A204.1 (cell line): ENCODE data around the gene PDPK1.
"Not testable (repeated sequence)": the region's sequence is repeated elsewhere in the genome, so short reads cannot be mapped to it uniquely, and the experiment has no call there.

Source experiments
- FAIRE-seq: peaks from 2 replicates; lab custom pipeline; 2012; peaks lifted over from hg19 to GRCh38; lab: Jason Lieb, UNC

Gene PDPK1

DNA sequence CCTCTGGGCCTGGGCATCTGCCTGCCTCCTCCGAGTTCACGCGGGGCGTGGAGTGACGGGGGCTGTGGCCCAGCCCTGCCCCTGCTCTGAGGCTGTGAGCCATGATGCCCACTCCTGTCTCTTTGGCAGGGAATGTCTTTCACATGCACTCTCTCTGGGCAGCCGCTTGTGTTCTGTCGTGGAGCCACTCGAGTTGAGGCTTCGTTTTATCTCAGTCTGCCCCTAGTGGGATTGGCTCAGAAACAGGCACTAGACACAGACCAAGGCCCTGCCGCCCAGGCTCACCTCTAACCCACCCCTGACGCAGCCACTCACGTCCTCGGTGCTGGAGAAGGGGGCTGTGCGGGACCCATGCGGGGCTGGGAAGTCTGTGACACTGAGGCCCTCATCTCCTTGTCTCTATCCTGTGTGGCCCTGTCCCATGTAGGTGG lies 77.0 kb downstream of the PDPK1 start:
- FAIRE-seq: no peak

DNA sequence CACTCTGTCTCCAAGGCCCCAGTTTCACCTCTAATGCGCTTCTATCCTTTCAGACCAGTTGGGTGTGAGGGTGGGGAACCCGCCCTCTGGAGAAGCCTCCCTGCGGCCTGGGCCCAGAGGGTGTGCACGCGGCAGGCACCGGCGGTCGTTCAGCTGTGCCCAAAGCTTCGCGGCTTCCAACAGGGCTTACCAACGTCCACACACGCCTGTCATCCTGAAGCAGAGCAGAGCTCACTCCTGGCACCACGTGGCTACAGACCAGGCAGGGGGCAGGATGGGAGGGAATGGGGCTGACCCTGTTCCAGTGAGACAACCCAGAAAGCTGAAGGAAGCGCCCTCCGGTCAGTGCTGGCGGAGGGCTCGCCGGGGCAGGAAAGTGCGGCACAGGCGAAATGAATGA lies 81.1 kb downstream of the PDPK1 start:
- not testable (repeated sequence) for FAIRE-seq

DNA sequence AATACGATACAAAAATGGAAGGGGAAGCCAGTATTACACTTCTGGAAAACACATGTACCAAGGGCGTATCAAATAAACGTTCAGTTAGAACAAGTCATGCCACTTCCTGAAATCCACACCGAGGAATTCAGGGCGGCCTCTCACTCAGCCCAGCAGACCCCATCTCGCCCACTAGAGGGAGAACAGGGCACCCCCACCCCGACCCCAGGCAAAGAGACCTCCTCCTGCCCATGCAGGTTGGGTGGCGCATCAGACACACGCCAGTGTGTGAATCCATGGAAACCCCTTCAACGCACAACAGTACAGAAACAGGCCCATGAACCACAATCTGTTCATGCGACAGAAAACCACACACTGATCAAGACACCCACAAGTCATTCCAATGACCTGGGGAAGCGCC lies 81.8 kb downstream of the PDPK1 start:
- FAIRE-seq: not testable (repeated sequence)

DNA sequence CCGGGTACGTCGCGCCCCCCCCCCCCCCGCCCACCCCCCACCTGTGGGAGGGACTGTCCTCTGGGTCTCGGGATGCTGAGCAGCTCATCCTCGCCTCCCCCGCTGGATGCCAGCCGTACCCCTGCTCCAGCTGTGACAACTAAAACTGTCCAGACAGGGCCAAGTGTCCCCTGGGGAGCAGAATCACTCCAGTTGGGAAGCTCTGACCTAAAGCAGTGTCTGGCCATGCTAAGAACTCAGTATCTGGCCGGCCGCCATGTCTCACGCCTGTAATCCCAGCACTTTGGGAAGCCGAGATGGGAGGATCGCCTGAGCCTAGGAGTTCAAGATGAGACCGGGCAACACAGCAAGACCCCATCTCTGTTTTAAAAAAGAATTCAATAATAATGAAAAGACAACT lies 83.0 kb downstream of the PDPK1 start:
- not testable (repeated sequence) for FAIRE-seq

DNA sequence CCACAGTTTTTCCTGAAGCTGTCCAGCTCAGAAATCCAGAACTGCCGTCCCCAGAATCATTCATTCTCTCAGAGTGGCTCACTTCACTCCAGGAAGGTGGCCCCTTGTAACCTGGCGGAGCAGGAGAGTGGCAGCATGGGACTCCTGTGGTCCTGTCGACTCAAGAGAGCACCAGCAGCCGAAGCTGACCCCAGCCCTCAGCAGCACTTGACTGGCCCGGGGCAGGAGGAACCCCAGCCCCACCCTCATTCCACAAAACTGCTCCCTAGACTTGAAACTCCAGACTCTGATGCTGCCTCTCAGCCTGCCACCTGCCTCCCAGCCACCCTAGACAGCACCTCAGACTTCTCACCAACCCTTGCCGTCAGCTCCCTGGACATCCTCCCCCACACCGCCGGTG lies 83.6 kb downstream of the PDPK1 start:
- FAIRE-seq: not testable (repeated sequence)

DNA sequence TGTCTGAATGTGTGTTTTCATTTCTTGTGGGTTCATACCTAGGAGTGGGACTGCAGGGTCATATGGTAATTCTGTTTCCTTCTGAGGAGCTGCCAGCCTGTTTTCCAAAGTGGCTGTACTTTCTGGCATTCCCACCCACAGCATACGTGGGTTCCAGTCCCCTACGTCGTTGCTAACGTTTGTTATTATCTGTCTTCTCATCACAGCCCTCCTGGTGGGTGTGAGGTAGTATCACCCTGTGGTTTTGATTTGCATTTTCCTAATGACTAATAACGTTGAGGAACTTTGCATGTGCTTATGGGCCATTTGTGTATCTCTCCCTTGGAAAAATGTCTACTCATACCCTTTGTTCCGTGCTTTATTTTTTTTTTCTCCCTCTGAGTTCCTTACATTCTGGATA lies 89.3 kb downstream of the PDPK1 start:
- not testable (repeated sequence) for FAIRE-seq

DNA sequence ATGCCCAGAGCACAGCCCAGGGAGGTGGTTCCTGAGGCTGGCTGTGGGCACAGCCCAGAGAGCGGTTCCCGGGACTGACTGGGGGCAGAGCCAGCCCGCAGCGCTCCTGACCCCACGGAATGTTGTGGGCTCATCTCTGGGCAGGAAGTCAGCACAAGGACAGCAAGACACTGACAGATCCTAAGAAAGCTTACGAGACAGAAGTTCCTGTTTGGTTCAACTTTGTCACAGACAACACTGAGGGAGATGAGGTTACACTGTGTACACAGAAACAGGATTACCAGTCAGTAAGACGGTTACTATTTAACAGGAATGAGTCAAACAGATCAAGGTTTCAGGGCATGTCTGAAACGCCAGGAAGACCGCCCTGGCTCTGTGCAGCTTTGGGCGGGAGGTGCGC lies 93.4 kb downstream of the PDPK1 start:
- FAIRE-seq: not testable (repeated sequence)

DNA sequence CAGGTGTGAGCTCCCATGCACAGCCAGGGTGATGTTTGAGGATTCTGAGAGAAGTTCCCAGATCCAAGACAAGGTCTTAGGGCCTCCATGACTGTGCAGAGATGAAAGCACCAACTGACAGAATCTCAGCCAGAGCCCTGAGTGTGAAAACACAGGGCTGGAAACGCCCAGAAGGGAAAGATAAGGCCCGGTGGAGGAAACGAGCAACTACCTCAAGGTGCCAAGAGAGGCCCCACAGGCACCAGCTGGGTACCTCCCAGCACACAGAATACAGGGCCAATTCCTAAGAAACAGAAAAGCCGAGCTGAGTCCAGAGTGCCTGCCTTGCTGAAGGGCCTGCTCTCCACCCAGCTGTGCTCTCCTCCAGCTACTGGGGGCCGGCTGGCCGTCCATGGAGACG lies 94.5 kb downstream of the PDPK1 start:
- FAIRE-seq: not testable (repeated sequence)

DNA sequence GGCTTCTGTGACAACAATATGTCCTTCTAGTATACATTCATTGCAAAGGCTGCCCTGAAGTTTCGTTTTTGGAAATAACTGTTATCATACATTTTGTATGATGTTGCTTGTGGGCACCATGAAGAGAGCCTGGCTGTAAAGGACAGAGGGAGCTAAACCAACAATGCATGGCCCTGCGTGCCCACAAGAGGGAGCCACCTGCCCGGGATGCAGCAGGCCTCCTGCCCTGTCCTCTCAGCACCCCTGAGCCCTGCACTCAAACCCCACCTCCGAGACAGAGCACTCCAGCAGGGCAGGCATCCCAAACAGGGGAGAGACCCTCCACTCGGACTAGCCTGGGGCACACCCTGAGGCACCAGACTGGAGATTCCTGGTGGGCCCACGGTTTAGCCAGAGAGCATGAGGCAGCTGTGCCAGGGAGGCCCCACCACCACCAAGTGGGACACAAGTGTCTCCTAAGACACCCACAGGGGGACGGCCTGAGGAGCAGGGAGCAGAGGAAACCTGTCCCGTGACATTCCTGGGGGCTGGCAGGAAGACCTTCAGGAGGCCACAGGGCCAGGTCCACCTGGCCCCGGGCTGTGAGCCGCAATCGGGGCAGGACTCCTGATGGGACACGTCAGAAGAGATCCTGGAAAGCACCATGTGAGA lies 101.4 kb downstream of the PDPK1 start:
- peak; percentile 16 for FAIRE-seq

DNA sequence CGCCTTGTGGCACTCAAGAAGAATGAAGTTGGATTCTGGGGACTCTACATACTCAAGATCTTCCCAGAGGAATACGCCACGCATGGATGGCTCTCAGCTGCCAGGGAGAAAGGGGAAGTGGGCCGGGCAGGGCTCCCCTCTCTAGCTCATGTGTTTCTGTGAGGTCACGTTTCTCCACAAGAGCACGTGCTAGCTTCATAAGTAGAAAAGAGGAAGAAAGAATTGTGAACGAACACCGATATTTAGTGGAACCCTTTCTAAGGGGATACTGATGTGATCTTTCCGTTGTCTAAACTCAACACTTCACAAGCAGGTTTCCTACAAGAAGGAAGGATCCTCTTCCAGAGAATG lies 101.9 kb downstream of the PDPK1 start:
- FAIRE-seq: not testable (repeated sequence)

DNA sequence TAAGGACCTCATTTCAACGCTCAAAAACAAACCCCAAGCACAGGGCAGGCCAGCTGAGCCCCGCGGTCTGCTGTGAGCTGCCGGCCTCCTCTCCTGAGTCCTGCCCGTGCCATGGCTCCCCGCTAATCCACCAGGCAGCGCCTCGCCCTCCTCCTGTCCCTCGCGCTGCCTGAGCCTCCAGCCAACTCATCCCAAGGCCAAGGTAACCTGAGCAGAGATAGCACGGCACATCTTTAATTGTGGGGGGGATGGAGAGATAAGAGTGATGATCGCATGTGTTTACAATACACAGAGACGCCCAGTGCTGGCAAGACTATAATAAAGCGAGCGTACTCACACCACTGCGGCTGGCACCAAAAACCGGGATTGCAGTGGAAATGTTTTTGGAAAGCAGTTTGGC lies 104.7 kb downstream of the PDPK1 start:
- not testable (repeated sequence) for FAIRE-seq

DNA sequence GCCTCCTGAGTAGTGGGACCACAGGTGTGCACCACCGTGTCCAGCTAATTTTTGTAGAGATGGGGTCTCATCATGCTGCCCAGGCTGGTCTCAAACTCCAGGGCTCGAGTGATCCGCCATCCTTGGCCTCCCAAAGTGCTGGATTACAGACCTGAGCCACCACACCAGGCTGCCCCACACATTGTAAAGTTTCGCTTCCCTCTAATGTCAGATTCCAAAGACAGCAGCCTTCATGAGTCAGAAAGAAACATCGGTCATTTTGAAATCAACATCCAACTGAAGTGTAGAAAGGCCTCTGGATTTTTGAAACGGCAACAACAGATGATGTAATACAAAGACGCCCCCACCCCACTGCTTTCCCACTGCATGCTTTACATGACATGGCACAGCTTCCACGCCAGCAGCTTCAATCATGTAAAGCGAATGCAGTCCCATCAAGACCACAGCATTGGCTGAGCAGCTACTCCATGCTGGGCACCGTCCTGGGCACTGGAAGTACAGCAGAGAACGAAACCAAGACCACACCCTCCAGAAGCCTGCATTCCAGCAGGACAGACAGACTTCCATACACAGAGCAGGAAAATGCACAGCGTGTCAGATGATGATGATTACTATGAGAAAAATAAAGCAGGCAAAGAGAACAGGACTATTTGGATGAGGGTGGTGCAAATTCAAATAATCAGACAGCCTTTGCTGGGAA lies 107.1 kb downstream of the PDPK1 start:
- FAIRE-seq: not testable (repeated sequence)

DNA sequence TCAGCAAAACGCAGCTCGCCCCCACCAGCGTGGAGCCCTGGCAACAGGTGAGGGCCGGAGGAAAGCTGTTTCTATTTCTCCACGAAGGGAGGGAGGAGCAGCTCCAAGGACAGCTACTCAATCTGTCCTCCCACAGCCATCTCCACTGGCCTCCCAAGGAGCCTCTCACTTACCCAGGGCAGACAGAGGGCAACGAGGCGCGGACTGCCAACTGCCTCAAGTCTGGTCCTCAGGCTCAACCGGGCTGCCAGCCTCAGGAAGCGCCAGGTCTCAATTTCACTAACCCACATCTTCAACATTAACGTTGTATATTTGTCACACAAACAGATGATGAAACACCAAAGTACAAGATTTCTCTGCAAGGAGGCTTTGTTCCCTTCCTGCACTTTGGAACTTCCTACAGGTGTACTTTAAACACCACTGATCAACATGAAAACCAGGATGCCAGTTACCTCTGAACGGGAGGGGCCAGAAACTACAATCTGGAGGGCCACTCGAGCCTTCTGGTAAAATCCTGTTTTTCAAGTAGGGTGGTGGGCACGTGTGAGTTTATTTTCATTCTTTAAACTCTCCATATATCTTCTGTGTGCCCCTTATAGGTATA lies 113.5 kb downstream of the PDPK1 start:
- not testable (repeated sequence) for FAIRE-seq
